DND-41 (cell line): ENCODE results near the gene IL1RAPL2.

ENCODE experiments used
- ATAC-seq: fragments of 200-7000 bp; cut with Tn5 transposase; 3 replicates; pipeline ENCODE4 v1.9.1; 2021; ENCODE audit warnings: low read depth; ENCODE audit not compliant: insufficient read depth
- DNase-seq: peaks from one replicate; pipeline ENCODE4 v3.0.0-alpha.2; 2020
- H2AFZ ChIP-seq: 2 replicates; pipeline ENCODE4 v1.6.0; 2012; ENCODE audit warnings: low read depth, low read length
- H3K27ac ChIP-seq: 2 replicates; pipeline ENCODE4 v1.5.1; 2012; ENCODE audit warnings: low read length, inconsistent platforms
- H3K27me3 ChIP-seq: fragments of 200-600 bp; sonication (generic); 2 replicates; pipeline ENCODE4 v1.6.0; 2012; ENCODE audit warnings: low read length, mild to moderate bottlenecking, inconsistent platforms; ENCODE audit not compliant: insufficient read depth, poor library complexity
- H3K36me3 ChIP-seq: 2 replicates; pipeline ENCODE4 v1.5.1; 2012; ENCODE audit warnings: low read length, inconsistent platforms; ENCODE audit not compliant: insufficient read depth
- H3K4me1 ChIP-seq: 2 replicates; pipeline ENCODE4 v1.5.1; 2012; ENCODE audit warnings: mild to moderate bottlenecking, low read length; ENCODE audit not compliant: insufficient read depth
- H3K4me2 ChIP-seq: 2 replicates; pipeline ENCODE4 v1.6.0; 2012; ENCODE audit warnings: mild to moderate bottlenecking, moderate library complexity, low read length, inconsistent platforms; ENCODE audit not compliant: insufficient read depth
- H3K4me3 ChIP-seq, 2 experiments: fragments of 200-600 bp in 1 of 2; shearing (Covaris generic) in 1 of 2; 2 replicates each; pipeline ENCODE4 v1.5.1; 2012 to 2016; ENCODE audit warnings: inconsistent platforms in 2 of 2, low read length in 2 of 2, mild to moderate bottlenecking in 2 of 2, low read depth in 1 of 2, moderate library complexity in 1 of 2
- H3K79me2 ChIP-seq: 2 replicates; pipeline ENCODE4 v1.6.0; 2012; ENCODE audit warnings: low read length, inconsistent platforms; ENCODE audit not compliant: insufficient read depth
- H3K9ac ChIP-seq: 2 replicates; pipeline ENCODE4 v1.6.0; 2012; ENCODE audit warnings: low read depth, mild to moderate bottlenecking, inconsistent platforms, low read length, moderate library complexity
- H3K9me3 ChIP-seq: 2 replicates; pipeline ENCODE4 v1.5.1; 2012; ENCODE audit warnings: low read length, moderate library complexity, mild to moderate bottlenecking, inconsistent platforms; ENCODE audit not compliant: insufficient read depth, severe bottlenecking
- H4K20me1 ChIP-seq: 2 replicates; pipeline ENCODE4 v1.6.0; 2012; ENCODE audit warnings: low read length; ENCODE audit not compliant: insufficient read depth
- CTCF ChIP-seq: IDR thresholded peaks from 2 replicates; pipeline ENCODE4 v1.5.1; 2012; ENCODE audit warnings: borderline replicate concordance, low read length, moderate library complexity, mild to moderate bottlenecking; ENCODE audit not compliant: poor library complexity, severe bottlenecking; ENCODE audit errors: extremely low read depth
- EZH2 ChIP-seq: IDR thresholded peaks from 3 replicates; pipeline ENCODE4 v1.6.1; 2012; ENCODE audit warnings: borderline replicate concordance, low read depth, mild to moderate bottlenecking, moderate library complexity, low read length, inconsistent platforms; ENCODE audit not compliant: severe bottlenecking

Gene IL1RAPL2

GRCh38 chrX:105752338-105752956 is 1186.4 kb downstream of the IL1RAPL2 start:
- no peak for DNase-seq
- H3K4me3 ChIP-seq = no peak overlapping the region
- no peaks in the 10 kb centered on the region for H3K4me1 ChIP-seq
- no peak overlapping the region for H3K27ac ChIP-seq
- no peaks in the 10 kb centered on the region for H3K36me3 ChIP-seq
- no peak overlapping the region for H3K4me2 ChIP-seq
- H3K79me2 ChIP-seq = no peaks in the 10 kb centered on the region
- no peak overlapping the region for H2AFZ ChIP-seq
- no peaks in the 10 kb centered on the region for H4K20me1 ChIP-seq
- H3K9me3 ChIP-seq = no peaks in the 10 kb centered on the region
- H3K9ac ChIP-seq = no peak overlapping the region
- TF ChIP-seq EZH2 (no peak), CTCF (no peak)
- ATAC-seq = no peak
- H3K27me3 ChIP-seq = no peaks in the 10 kb centered on the region

GRCh38 chrX:105753411-105753810 is 1187.4 kb downstream of the IL1RAPL2 start:
- no peak for DNase-seq
- H3K79me2 ChIP-seq = no peaks in the 10 kb centered on the region

GRCh38 chrX:105754286-105754964 is 1188.4 kb downstream of the IL1RAPL2 start:
- no peak for ATAC-seq
- no peak overlapping the region for H3K4me3 ChIP-seq
- no peaks in the 10 kb centered on the region for H3K4me1 ChIP-seq
- no peaks in the 10 kb centered on the region for H3K9me3 ChIP-seq
- no peak overlapping the region for H3K9ac ChIP-seq
- H3K79me2 ChIP-seq = no peaks in the 10 kb centered on the region
- no peaks in the 10 kb centered on the region for H4K20me1 ChIP-seq
- DNase-seq = no peak
- no peak overlapping the region for H3K27ac ChIP-seq
- H3K4me2 ChIP-seq = no peak overlapping the region
- H3K27me3 ChIP-seq = no peaks in the 10 kb centered on the region
- H2AFZ ChIP-seq = no peak overlapping the region
- TF ChIP-seq CTCF = no peak
- no peak for TF ChIP-seq EZH2
- no peaks in the 10 kb centered on the region for H3K36me3 ChIP-seq

More at GRCh38 chrX:105753411-105753810, 1187.4 kb downstream of the IL1RAPL2 start:
- no peak for ATAC-seq
- H3K36me3 ChIP-seq = no peaks in the 10 kb centered on the region
- H3K4me3 ChIP-seq = no peak overlapping the region
- no peaks in the 10 kb centered on the region for H4K20me1 ChIP-seq
- H3K4me1 ChIP-seq = no peaks in the 10 kb centered on the region
- no peak overlapping the region for H3K9ac ChIP-seq
- H3K27me3 ChIP-seq = no peaks in the 10 kb centered on the region
- no peak overlapping the region for H3K4me2 ChIP-seq
- TF ChIP-seq CTCF = no peak
- no peak for TF ChIP-seq EZH2
- H2AFZ ChIP-seq = no peak overlapping the region
- no peak overlapping the region for H3K27ac ChIP-seq
- no peaks in the 10 kb centered on the region for H3K9me3 ChIP-seq
